ENCODE results near the gene WDR86.

The WDR86 gene

GRCh38 chr7:151389096-151389767 lies 20.6 kb downstream of the WDR86 start:
- DNase-seq, result no peak

- no peak for DNase-seq
These were observed 21.4 kb downstream of the WDR86 start for GRCh38 chr7:151388430-151388829.

GRCh38 chr7:151388007-151388297 lies 21.9 kb downstream of the WDR86 start:
- no peak for DNase-seq

GRCh38 chr7:151387161-151388006 lies 22.5 kb downstream of the WDR86 start:
- DNase-seq, result no peak

GRCh38 chr7:151386301-151387160 lies 23.3 kb downstream of the WDR86 start:
- no peak for DNase-seq

GRCh38 chr7:151385626-151386300 lies 24.1 kb downstream of the WDR86 start:
- no peak for DNase-seq

GRCh38 chr7:151384776-151385625 lies 24.8 kb downstream of the WDR86 start:
- DNase-seq, result no peak

- no peak for DNase-seq
These were observed 25.5 kb downstream of the WDR86 start for GRCh38 chr7:151384352-151384697.

- no peak for DNase-seq
These were observed 26.0 kb downstream of the WDR86 start for GRCh38 chr7:151383638-151384351.

- DNase-seq, result no peak
These were observed 27.6 kb downstream of the WDR86 start for GRCh38 chr7:151382079-151382885.

GRCh38 chr7:151381348-151382078 lies 28.3 kb downstream of the WDR86 start:
- DNase-seq, result no peak

- DNase-seq, result no peak
These were observed 28.8 kb downstream of the WDR86 start for GRCh38 chr7:151381098-151381347.

GRCh38 chr7:151380199-151381097 lies 29.4 kb downstream of the WDR86 start:
- DNase-seq, result no peak

- DNase-seq, result no peak
These were observed 30.2 kb downstream of the WDR86 start for GRCh38 chr7:151379534-151380198.

- no peak for DNase-seq
These were observed 30.7 kb downstream of the WDR86 start for GRCh38 chr7:151379193-151379520.

- DNase-seq, result no peak
These were observed 31.2 kb downstream of the WDR86 start for GRCh38 chr7:151378496-151379192.

GRCh38 chr7:151378011-151378410 lies 31.8 kb downstream of the WDR86 start:
- DNase-seq, result no peak

- no peak for DNase-seq
These were observed 32.4 kb downstream of the WDR86 start for GRCh38 chr7:151377406-151377805.

All from femur (tissue), 1 donor.